ENCODE results near the gene RBM23.
A peak's percentile ranks its signal among the peaks of the same experiment; 100 is the strongest.

Gene RBM23

GRCh38 chr14:22872033-22872832, 46.7 kb downstream of the RBM23 start (continued):
- TF ChIP-seq ZNF280C (tag by site-specific recombination; IDR thresholded peaks at IDR 0.05) (no peak), ZNF114 (tag by site-specific recombination; IDR thresholded peaks at IDR 0.05) (no peak), ZXDB (tag by site-specific recombination; IDR thresholded peaks at IDR 0.05) (peak; percentile 10), GLI2 (tag by site-specific recombination; IDR thresholded peaks at IDR 0.05; ENCODE audit: borderline replicate concordance, low read depth) (no peak), ZNF211 (tag by site-specific recombination; IDR thresholded peaks at IDR 0.05; ENCODE audit: low read depth) (no peak), ZBTB20 (tag by site-specific recombination; IDR thresholded peaks at IDR 0.05) (peak; percentile 94), ZBTB26 (tag by site-specific recombination; optimal IDR thresholded peaks at IDR 0.05) (peak; percentile 41), OVOL3 (tag by site-specific recombination; IDR thresholded peaks at IDR 0.05) (no peak), ZBTB10 (tag by site-specific recombination; IDR thresholded peaks at IDR 0.05) (no peak; the same call in 1 of the 2 replicates), ZFP41 (tag by site-specific recombination; IDR thresholded peaks at IDR 0.05; ENCODE audit: borderline replicate concordance) (no peak), ZNF354C (tag by site-specific recombination; IDR thresholded peaks at IDR 0.05; ENCODE audit: borderline replicate concordance, low read depth) (no peak), ZNF146 (tag by site-specific recombination; IDR thresholded peaks at IDR 0.05) (no peak), ZNF571 (tag by site-specific recombination; IDR thresholded peaks at IDR 0.05) (no peak), ZNF157 (tag by site-specific recombination; IDR thresholded peaks at IDR 0.05) (no peak), ZNF324 (tag by site-specific recombination; IDR thresholded peaks at IDR 0.05) (no peak), SP7 (tag by site-specific recombination; IDR thresholded peaks at IDR 0.05) (peak; percentile 15; the same call in 1 of the 2 replicates), ZNF707 (tag by site-specific recombination; IDR thresholded peaks at IDR 0.05) (no peak), ZBTB48 (tag by site-specific recombination; IDR thresholded peaks at IDR 0.05) (peak; percentile 59), ZNF596 (tag by site-specific recombination; IDR thresholded peaks at IDR 0.05) (no peak), ZNF621 (tag by site-specific recombination; IDR thresholded peaks at IDR 0.05) (no peak), ZNF26 (tag by site-specific recombination; IDR thresholded peaks at IDR 0.05) (no peak), ZNF610 (tag by site-specific recombination; IDR thresholded peaks at IDR 0.05; ENCODE audit: borderline replicate concordance) (no peak), ZNF2 (tag by site-specific recombination; IDR thresholded peaks at IDR 0.05) (no peak), ZNF48 (tag by site-specific recombination; IDR thresholded peaks at IDR 0.05) (no peak), ZNF169 (tag by site-specific recombination; IDR thresholded peaks at IDR 0.05) (no peak), ZNF214 (tag by site-specific recombination; IDR thresholded peaks at IDR 0.05; ENCODE audit: borderline replicate concordance) (no peak), KLF17 (tag by site-specific recombination; IDR thresholded peaks at IDR 0.05) (no peak; the same call in 1 of the 2 replicates), ZNF10 (tag by site-specific recombination; IDR thresholded peaks at IDR 0.05) (peak; percentile 92), ZNF223 (tag by site-specific recombination; IDR thresholded peaks at IDR 0.05) (no peak), SCRT2 (tag by site-specific recombination; IDR thresholded peaks at IDR 0.05) (no peak)
